Measurements from ENCODE around the gene GLB1L3. TPM values are rescaled to one million over a fixed set of nuclear protein-coding genes. Genes with fewer than 3 reads are reported as not detected.

GLB1L3 gene, protein sequence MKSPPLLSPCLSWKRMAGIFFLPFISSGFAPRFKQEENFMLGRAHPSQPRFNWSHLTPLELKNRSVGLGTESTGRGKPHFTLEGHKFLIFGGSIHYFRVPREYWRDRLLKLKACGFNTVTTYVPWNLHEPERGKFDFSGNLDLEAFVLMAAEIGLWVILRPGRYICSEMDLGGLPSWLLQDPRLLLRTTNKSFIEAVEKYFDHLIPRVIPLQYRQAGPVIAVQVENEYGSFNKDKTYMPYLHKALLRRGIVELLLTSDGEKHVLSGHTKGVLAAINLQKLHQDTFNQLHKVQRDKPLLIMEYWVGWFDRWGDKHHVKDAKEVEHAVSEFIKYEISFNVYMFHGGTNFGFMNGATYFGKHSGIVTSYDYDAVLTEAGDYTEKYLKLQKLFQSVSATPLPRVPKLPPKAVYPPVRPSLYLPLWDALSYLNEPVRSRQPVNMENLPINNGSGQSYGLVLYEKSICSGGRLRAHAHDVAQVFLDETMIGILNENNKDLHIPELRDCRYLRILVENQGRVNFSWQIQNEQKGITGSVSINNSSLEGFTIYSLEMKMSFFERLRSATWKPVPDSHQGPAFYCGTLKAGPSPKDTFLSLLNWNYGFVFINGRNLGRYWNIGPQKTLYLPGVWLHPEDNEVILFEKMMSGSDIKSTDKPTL
- total RNA-seq, result not detected

DNA sequence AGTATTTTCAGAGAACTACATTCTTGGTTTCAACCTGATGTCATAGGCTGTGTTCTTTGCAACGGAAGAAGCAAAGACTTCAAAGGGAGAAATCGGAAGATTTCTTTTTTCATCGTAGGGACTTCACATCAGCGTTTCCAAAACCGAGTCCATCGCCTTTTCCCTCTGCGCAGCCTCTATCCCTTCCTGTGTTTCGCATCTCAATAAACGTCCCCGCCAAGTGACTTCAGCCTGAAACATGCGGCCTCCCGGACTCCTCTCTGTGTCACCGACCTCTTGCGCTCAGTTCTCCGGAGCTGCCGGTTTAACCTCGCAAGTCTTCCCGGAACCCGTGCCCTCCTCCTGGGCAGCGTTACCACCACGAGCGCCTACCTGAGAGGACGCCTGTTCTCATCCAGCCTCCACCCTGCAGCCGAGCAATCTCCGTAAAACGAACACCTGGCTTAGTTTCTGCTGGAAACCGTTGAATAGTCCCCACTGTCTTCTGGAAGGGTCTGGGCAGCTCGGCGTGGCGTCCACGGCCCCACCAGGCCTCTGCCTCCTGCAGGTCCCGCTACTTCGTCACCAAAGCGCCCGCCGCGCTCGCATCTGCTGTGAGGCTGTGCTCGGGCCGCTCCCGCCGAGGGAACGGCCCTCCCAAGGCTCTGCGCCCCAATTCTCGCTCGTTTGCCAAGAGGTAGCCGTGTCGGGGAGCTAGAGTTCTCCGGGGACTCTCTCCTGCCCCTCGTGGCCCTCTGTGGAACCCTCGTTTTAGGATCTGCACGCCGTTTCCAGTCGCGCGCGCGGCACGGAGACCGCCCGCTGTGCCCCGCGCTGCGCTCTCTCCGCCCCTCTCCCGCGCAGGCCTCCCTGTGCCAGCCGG, at the start of gene GLB1L3:
Gene GLB1L3 (plus strand): TSS at position 846 of the 862 bp plus-strand sequence. CDS start 362 bp downstream, outside the sequence.
- Histone ChIP-seq H3K4me3 (peak within 1 kb of the TSS in 3 of 4 donors; percentile 17 to 43 (median 42)), H3K27me3 (peaks cover 0 to 96% of the 10 kb centered on the region in 2 donors), H3K36me3 (no peaks in the 10 kb centered on the region), H3K27ac (no peak within 1 kb of the TSS), H3K4me1 (peaks cover 0 to 23% (median 8%) of the 10 kb centered on the region in 4 donors), H3K9me3 (peaks cover 0 to 6% (median 0%) of the 10 kb centered on the region in 4 donors)
- DNase-seq (ENCODE audit: low spot score in 2 of 2), result no peak
- WGBS, 2 donors, result 3% methylated on average over 44 to 53 of the region's 68 CpGs
- TF ChIP-seq EP300 (IDR thresholded peaks at IDR 0.05) (no peak), CTCF (IDR thresholded peaks at IDR 0.05) (peak in 1 of 5 experiments; percentile 20), POLR2A (IDR thresholded peaks at IDR 0.05) (no peak)

- H3K4me1 ChIP-seq, result peaks cover 0 to 67% (median 18%) of the 10 kb centered on the region in 4 donors
- H3K9me3 ChIP-seq, result no peaks in the 10 kb centered on the region
- H3K27me3 ChIP-seq, result no peaks in the 10 kb centered on the region
- H3K27ac ChIP-seq, result no peak overlapping the region
- H3K4me3 ChIP-seq, result no peak overlapping the region
- DNase-seq (ENCODE audit: low spot score in 2 of 2), result no peak
- WGBS, 2 donors, result 80 to 86% methylated on average over 5 of the region's 5 CpGs
- TF ChIP-seq POLR2A (IDR thresholded peaks at IDR 0.05) (no peak), EP300 (IDR thresholded peaks at IDR 0.05) (no peak), CTCF (IDR thresholded peaks at IDR 0.05) (no peak)
- H3K36me3 ChIP-seq, result no peaks in the 10 kb centered on the region
Measured at GRCh38 chr11:134226806-134227325, 49.3 kb upstream of the GLB1L3 start.

- WGBS, 2 donors, result 75 to 84% methylated on average over 6 of the region's 6 CpGs
- H3K4me1 ChIP-seq, result peaks cover 0 to 51% (median 12%) of the 10 kb centered on the region in 4 donors
Measured at GRCh38 chr11:134228625-134229024, 47.6 kb upstream of the GLB1L3 start.

DNA sequence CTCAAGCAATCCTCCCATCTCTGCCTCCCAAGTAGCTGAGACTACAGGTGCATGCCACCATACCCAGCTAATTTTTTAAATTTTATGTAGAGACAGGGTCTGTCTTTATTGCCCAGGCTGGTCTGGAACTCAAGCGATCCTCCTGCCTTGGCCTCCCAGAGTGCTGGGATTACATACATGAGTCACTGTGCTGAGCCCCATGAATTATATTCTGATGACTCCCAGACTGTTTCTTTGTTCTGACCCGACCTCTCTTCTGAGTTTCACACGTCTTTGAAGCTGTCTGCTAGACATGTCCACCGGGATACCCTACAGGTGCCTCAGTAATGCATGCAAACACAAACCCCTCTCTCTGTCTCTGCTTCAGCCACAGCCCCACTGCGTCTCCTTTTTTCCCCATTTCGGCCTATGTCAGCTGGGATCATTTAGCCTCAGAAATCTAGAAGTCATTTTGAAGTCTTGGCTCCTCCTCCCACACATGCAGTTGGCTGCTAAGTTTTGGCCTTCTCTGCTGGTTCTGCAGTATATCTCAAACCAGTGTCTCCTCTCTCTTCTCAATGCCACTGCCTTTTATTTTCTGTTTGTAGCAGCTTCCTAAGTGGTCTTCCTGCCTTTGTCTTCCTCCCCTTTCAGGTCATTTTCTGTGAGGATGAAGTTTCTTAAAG, 46.9 kb upstream of the GLB1L3 start:
- TF ChIP-seq CTCF (IDR thresholded peaks at IDR 0.05) (no peak), POLR2A (IDR thresholded peaks at IDR 0.05) (no peak), EP300 (IDR thresholded peaks at IDR 0.05) (no peak)
- no peak overlapping the region for H3K4me3 ChIP-seq
- no peaks in the 10 kb centered on the region for H3K9me3 ChIP-seq
- H3K27ac ChIP-seq, result no peak overlapping the region
- peaks cover 0 to 51% (median 12%) of the 10 kb centered on the region in 4 donors for H3K4me1 ChIP-seq
- peaks cover 0 to 5% (median 0%) of the 10 kb centered on the region in 3 donors for H3K36me3 ChIP-seq
- H3K27me3 ChIP-seq, result no peaks in the 10 kb centered on the region
- 58 to 66% methylated on average over 6 of the region's 6 CpGs for WGBS, 2 donors
- DNase-seq (ENCODE audit: low spot score in 2 of 2), result no peak

More at GRCh38 chr11:134228625-134229024, 47.6 kb upstream of the GLB1L3 start:
- TF ChIP-seq CTCF (IDR thresholded peaks at IDR 0.05), result no peak
- no peak for TF ChIP-seq EP300 (IDR thresholded peaks at IDR 0.05)
- TF ChIP-seq POLR2A (IDR thresholded peaks at IDR 0.05), result no peak
- no peak overlapping the region for H3K4me3 ChIP-seq
- H3K36me3 ChIP-seq, result peaks cover 0 to 5% (median 0%) of the 10 kb centered on the region in 3 donors
- DNase-seq (ENCODE audit: low spot score in 2 of 2), result no peak
- H3K9me3 ChIP-seq, result no peaks in the 10 kb centered on the region
- no peaks in the 10 kb centered on the region for H3K27me3 ChIP-seq
- H3K27ac ChIP-seq, result no peak overlapping the region
